Measurements from ENCODE around the gene HCAR3. TPM values are rescaled to one million over a fixed set of nuclear protein-coding genes. Genes with fewer than 3 reads are reported as not detected.
"Not testable (repeated sequence)": the region's sequence is repeated elsewhere in the genome, so short reads cannot be mapped to it uniquely, and the experiment has no call there.

Gene HCAR3
- total RNA-seq, 4 donors from 2014 or later = not detected

GRCh38 chr12:122711266-122711665 lies 5.3 kb downstream of the HCAR3 start:
- H3K4me3 ChIP-seq; H3K4me1 ChIP-seq; H3K36me3 ChIP-seq; H3K9me3 ChIP-seq; DNase-seq; H3K27ac ChIP-seq; H3K27me3 ChIP-seq; intact Hi-C loops (cut with DNase I; ENCODE audit: low total_unique reads): not testable (repeated sequence)

- H3K36me3 ChIP-seq; H3K4me1 ChIP-seq; H3K27ac ChIP-seq; H3K4me3 ChIP-seq; intact Hi-C loops (cut with DNase I; ENCODE audit: low total_unique reads); H3K9me3 ChIP-seq; DNase-seq; H3K27me3 ChIP-seq: not testable (repeated sequence)
Measured at GRCh38 chr12:122710341-122710740, 6.3 kb downstream of the HCAR3 start.

GRCh38 chr12:122709287-122709686 lies 7.3 kb downstream of the HCAR3 start:
- H3K27ac ChIP-seq; H3K4me3 ChIP-seq; H3K4me1 ChIP-seq; H3K27me3 ChIP-seq; H3K9me3 ChIP-seq; H3K36me3 ChIP-seq; DNase-seq; intact Hi-C loops (cut with DNase I; ENCODE audit: low total_unique reads): not testable (repeated sequence)

GRCh38 chr12:122703841-122704240 lies 12.8 kb downstream of the HCAR3 start:
- H3K9me3 ChIP-seq; H3K4me1 ChIP-seq; H3K27ac ChIP-seq; H3K27me3 ChIP-seq; DNase-seq; intact Hi-C loops (cut with DNase I; ENCODE audit: low total_unique reads); H3K36me3 ChIP-seq; H3K4me3 ChIP-seq: not testable (repeated sequence)

GRCh38 chr12:122702890-122703611 lies 13.6 kb downstream of the HCAR3 start, which contains the start of gene HCAR2:
HCAR2 (minus strand) TSS chr12:122703357; CDS start chr12:122703283, 74 bp downstream.
- H3K27ac ChIP-seq; H3K4me3 ChIP-seq; H3K4me1 ChIP-seq; H3K36me3 ChIP-seq; H3K27me3 ChIP-seq; H3K9me3 ChIP-seq; DNase-seq; intact Hi-C loops (cut with DNase I; ENCODE audit: low total_unique reads): not testable (repeated sequence)

GRCh38 chr12:122701481-122701880 lies 15.1 kb downstream of the HCAR3 start:
- H3K27me3 ChIP-seq; intact Hi-C loops (cut with DNase I; ENCODE audit: low total_unique reads): not testable (repeated sequence)

GRCh38 chr12:122700038-122700710 lies 16.4 kb downstream of the HCAR3 start:
- H3K9me3 ChIP-seq; H3K36me3 ChIP-seq; H3K4me3 ChIP-seq; DNase-seq; intact Hi-C loops (cut with DNase I; ENCODE audit: low total_unique reads); H3K4me1 ChIP-seq; H3K27me3 ChIP-seq; H3K27ac ChIP-seq: not testable (repeated sequence)

More at GRCh38 chr12:122701481-122701880, 15.1 kb downstream of the HCAR3 start:
- H3K4me1 ChIP-seq, H3K27ac ChIP-seq, H3K9me3 ChIP-seq, H3K4me3 ChIP-seq, DNase-seq, H3K36me3 ChIP-seq: not testable (repeated sequence)

- H3K36me3 ChIP-seq; DNase-seq; H3K27me3 ChIP-seq; H3K27ac ChIP-seq; H3K4me3 ChIP-seq; H3K9me3 ChIP-seq; H3K4me1 ChIP-seq; intact Hi-C loops (cut with DNase I; ENCODE audit: low total_unique reads): not testable (repeated sequence)
Measured at GRCh38 chr12:122696922-122697321, 19.7 kb downstream of the HCAR3 start.

GRCh38 chr12:122691566-122691965 lies 25.0 kb downstream of the HCAR3 start:
- TF ChIP-seq POLR2A (IDR thresholded peaks at IDR 0.05) (no peak), CTCF (IDR thresholded peaks at IDR 0.05) (no peak)
- no peaks in the 10 kb centered on the region for H3K36me3 ChIP-seq
- H3K9me3 ChIP-seq = no peaks in the 10 kb centered on the region
- H3K4me3 ChIP-seq = no peak overlapping the region
- intact Hi-C loops (cut with DNase I; ENCODE audit: low total_unique reads) = no loop called here
- H3K27ac ChIP-seq = no peak overlapping the region
- H3K4me1 ChIP-seq = no peaks in the 10 kb centered on the region
- H3K27me3 ChIP-seq = no peaks in the 10 kb centered on the region
- no peak for DNase-seq
